K562 (cell line): ENCODE results near the gene PLEKHA6. TPM values are rescaled to one million over a fixed set of nuclear protein-coding genes. Genes with fewer than 3 reads are reported as not detected.

Experiments
- ATAC-seq: fragments of 200-7000 bp; cut with Tn5 transposase; 3 replicates; pipeline ENCODE4 v1.9.1; 2020; ENCODE audit warnings: moderate library complexity
- BruUV-seq: library from RNA; stranded (reverse); fragments of 400-500 nt; replicated peaks from 2 replicates; lab custom pipeline; 2021; lab: Mats Ljungman, UMichigan
- CTCF ChIA-PET: fragments of 300-600 bp; formaldehyde crosslinking; extraction: SDS; loops from one replicate; lab custom pipeline; 2021; ENCODE audit warnings: low intra/inter-chr PET ratio; lab: Yijun Ruan, JAX
- POLR2A ChIA-PET: fragments of 300-600, 350-650 bp; sonication (Branson Sonifier 250); formaldehyde crosslinking; extraction: SDS; loops from one replicate; lab custom pipeline; 2021; ENCODE audit warnings: antibody characterized with exemption, inconsistent platforms; lab: Yijun Ruan, JAX
- DNase-seq, 4 experiments: peaks; one replicate each; pipeline versions ENCODE4 v3.0.0 to v3.0.0-alpha.2; 2011 to 2018; ENCODE audit warnings: low spot score in 3 of 4, mixed read lengths in 3 of 4; ENCODE audit errors: extremely low read depth in 1 of 4
- FAIRE-seq: peaks from 2 replicates; lab custom pipeline; 2011; peaks lifted over from hg19 to GRCh38; lab: Jason Lieb, UNC
- H2AFZ ChIP-seq: 2 replicates; pipeline ENCODE4 v1.6.0; 2011; ENCODE audit warnings: low read depth, low read length, control low read depth, inconsistent platforms
- H3K27ac ChIP-seq: fragments of 200-600 bp; 3 replicates; pipeline ENCODE4 v1.8.0; 2011; ENCODE audit warnings: low read depth, mild to moderate bottlenecking, control low read depth, inconsistent platforms, low read length, moderate library complexity, mixed read lengths; ENCODE audit errors: extremely low read depth
- H3K27me3 ChIP-seq, 2 experiments: fragments of 300-600 bp in 1 of 2; 2 replicates in 1 of 2; 3 replicates in 1 of 2; pipeline versions ENCODE4 v1.6.0 to v1.8.0; 2011; ENCODE audit warnings: inconsistent platforms in 2 of 2, low read length in 2 of 2, mild to moderate bottlenecking in 1 of 2, mixed read lengths in 1 of 2, moderate library complexity in 1 of 2; ENCODE audit not compliant: control insufficient read depth in 2 of 2, insufficient read depth in 2 of 2
- H3K36me3 ChIP-seq: fragments of 300-600 bp; 3 replicates; pipeline ENCODE4 v1.8.0; 2011; ENCODE audit warnings: mild to moderate bottlenecking, low read length, inconsistent platforms; ENCODE audit not compliant: control insufficient read depth, insufficient read depth
- H3K4me1 ChIP-seq, 2 experiments: fragments of 200-600 bp in 1 of 2; replicated peaks in 1 of 2; 2 replicates in 1 of 2; 3 replicates in 1 of 2; pipeline versions ENCODE4 v1.5.1 to v1.8.0; 2011; ENCODE audit warnings: inconsistent platforms in 2 of 2, low read length in 2 of 2, mild to moderate bottlenecking in 1 of 2, mixed read lengths in 1 of 2, moderate library complexity in 1 of 2; ENCODE audit not compliant: control insufficient read depth in 2 of 2, insufficient read depth in 2 of 2
- H3K4me2 ChIP-seq: 2 replicates; pipeline ENCODE4 v1.6.1; 2011; ENCODE audit warnings: low read length, control low read depth, inconsistent platforms, mixed read lengths; ENCODE audit not compliant: insufficient read depth
- H3K4me3 ChIP-seq: fragments of 200-600 bp; sonication (generic), shearing (Covaris generic); 2 replicates; pipeline ENCODE4 v1.5.1; 2016; ENCODE audit warnings: control low read depth, inconsistent platforms
- H3K79me2 ChIP-seq: fragments of 200-600 bp; 3 replicates; pipeline ENCODE4 v1.8.0; 2011; ENCODE audit warnings: low read length, inconsistent platforms; ENCODE audit not compliant: control insufficient read depth, insufficient read depth
- H3K9ac ChIP-seq, 2 experiments: 2 replicates each; pipeline versions ENCODE4 v1.6.0 to v1.6.1; 2011; ENCODE audit warnings: low read depth in 2 of 2, low read length in 2 of 2, control low read depth in 1 of 2, inconsistent platforms in 1 of 2, mild to moderate bottlenecking in 1 of 2, mixed read lengths in 1 of 2; ENCODE audit not compliant: insufficient read depth in 1 of 2
- H3K9me1 ChIP-seq: one replicate; pipeline ENCODE4 v1.6.0; 2011; ENCODE audit warnings: inconsistent platforms, mild to moderate bottlenecking, low read length, moderate library complexity; ENCODE audit not compliant: control insufficient read depth, insufficient read depth
- H3K9me3 ChIP-seq: replicated peaks from 2 replicates; pipeline ENCODE4 v1.5.1; 2011; ENCODE audit warnings: low read depth, low read length, inconsistent platforms; ENCODE audit not compliant: control insufficient read depth, insufficient read depth
- H4K20me1 ChIP-seq: replicated peaks from 2 replicates; pipeline ENCODE4 v1.6.1; 2011; ENCODE audit warnings: low read length, inconsistent platforms, mixed read lengths; ENCODE audit not compliant: control insufficient read depth, insufficient read depth
- ETV1 ChIP-seq: fragments of 450-650 bp; conservative IDR thresholded peaks from 2 replicates; pipeline ENCODE4 v1.6.1; 2016; ENCODE audit warnings: missing genetic modification characterization, control low read depth, low read depth, missing compliant biosample characterization
- ETV5 ChIP-seq: sonication (generic); formaldehyde crosslinking; IDR thresholded peaks from 2 replicates; pipeline ENCODE4 v1.4.0; 2020; ENCODE audit warnings: low read depth, mild to moderate bottlenecking, missing genetic modification reagents
- GABPA ChIP-seq: fragments of 200-800 bp; sonication (Bioruptor generic); conservative IDR thresholded peaks from 2 replicates; pipeline ENCODE4 v1.6.1; 2016; ENCODE audit warnings: low read depth, missing genetic modification characterization, missing compliant biosample characterization
- LARP7 ChIP-seq: fragments of 450-650 bp; IDR thresholded peaks from 2 replicates; pipeline ENCODE4 v1.6.1; 2016
- NFE2 ChIP-seq: IDR thresholded peaks from 2 replicates; pipeline ENCODE4 v1.6.1; 2014; ENCODE audit warnings: antibody characterized with exemption, low read depth
- OTX1 ChIP-seq: fragments of 450-650 bp; formaldehyde crosslinking; IDR thresholded peaks from 2 replicates; pipeline ENCODE4 v1.4.0; 2022; ENCODE audit warnings: mild to moderate bottlenecking
- RBM25 ChIP-seq: fragments of 200-400 bp; formaldehyde crosslinking; IDR thresholded peaks from 2 replicates; pipeline ENCODE4 v1.6.1; 2018; ENCODE audit warnings: low read length, low read depth, moderate library complexity; ENCODE audit not compliant: severe bottlenecking
- RNF2 ChIP-seq: sonication (generic); IDR thresholded peaks from 2 replicates; pipeline ENCODE4 v1.6.1; 2016
- SAFB2 ChIP-seq: fragments of 200-400 bp; formaldehyde crosslinking; IDR thresholded peaks from 2 replicates; pipeline ENCODE4 v1.6.1; 2018; ENCODE audit warnings: borderline replicate concordance, low read length, low read depth, moderate library complexity; ENCODE audit not compliant: severe bottlenecking
- SMAD3 ChIP-seq: fragments of 450-650 bp; formaldehyde crosslinking; conservative IDR thresholded peaks from 2 replicates; pipeline ENCODE4 v1.4.0; 2020; ENCODE audit warnings: mild to moderate bottlenecking
- TCF7 ChIP-seq: sonication (generic); IDR thresholded peaks from 2 replicates; pipeline ENCODE4 v1.6.1; 2016; ENCODE audit warnings: antibody characterized with exemption, borderline replicate concordance
- ZFPM2 ChIP-seq: fragments of 250-450 bp; sonication (Bioruptor Pico); IDR thresholded peaks from 2 replicates; pipeline ENCODE4 v1.5.1; 2022; ENCODE audit warnings: mild to moderate bottlenecking
- ZFX ChIP-seq: sonication (generic); formaldehyde crosslinking; IDR thresholded peaks from 2 replicates; pipeline ENCODE4 v1.8.0; 2022; ENCODE audit warnings: mild to moderate bottlenecking, missing genetic modification reagents, moderate library complexity
- WGBS: fragments of 100-300 bp; shearing (Covaris generic); methylation state at CpG from one replicate; pipeline ENCODE4 v1.1.6; 2016; ENCODE audit warnings: low coverage, mixed read lengths; ENCODE audit not compliant: insufficient coverage; ENCODE audit errors: missing lambda C conversion rate; 5-methylcytosine and 5-hydroxymethylcytosine counted together
- in situ Hi-C: fragments of 300-500 bp; cut with MboI; formaldehyde crosslinking; loops from 4 replicates; pipeline ENCODE4 v1.15.0; 2018; ENCODE audit warnings: inconsistent platforms, mixed read lengths
- intact Hi-C: fragments of 100-400 bp; cut with micrococcal nuclease; formaldehyde crosslinking; loops from 2 replicates; pipeline ENCODE4 v1.14.2; 2022
- polyA plus RNA-seq, 8 experiments: library from polyadenylated mRNA; depleted of rRNA in 4 of 8; stranded (reverse) in 5 of 8; unstranded in 3 of 8; fragments of >200 nt; fragmentation: Nextera tagmentation in 2 of 8; fragmentation: Illumina TruSeq in 1 of 8; extraction: Ambion mirVana in 2 of 8; extraction: Trizol in 1 of 8; gene quantifications; 2 replicates each; pipeline versions ENCODE4 v1.2.1 to v1.2.3, GENCODE V29; 2011 to 2014; ENCODE audit warnings: inconsistent platforms in 1 of 8, missing spikeins in 1 of 8
- total RNA-seq, 7 experiments: library from RNA; depleted of rRNA in 6 of 7; stranded (reverse); fragments of >200 nt in 6 of 7; fragmentation: Illumina TruSeq in 2 of 7; extraction: Trizol in 2 of 7; gene quantifications; 2 replicates each; pipeline versions ENCODE4 v1.2.1 to v1.2.3, GENCODE V29; 2011 to 2021; ENCODE audit warnings: low replicate concordance in 1 of 7
- TF ChIP-seq, protein P1 (sequence below): fragments of 250-450 bp; sonication (Bioruptor Pico); IDR thresholded peaks from 2 replicates; pipeline ENCODE4 v1.5.0; 2021; ENCODE audit warnings: mild to moderate bottlenecking, borderline replicate concordance

The PLEKHA6 gene
- total and polyA plus RNA-seq, 9 of the 15 experiments (the other 6 are each of a cell fraction or from before 2014, with no cell fraction given), result under 0.01 to 0.33 (median 0.01) TPM; not detected in 4

DNA sequence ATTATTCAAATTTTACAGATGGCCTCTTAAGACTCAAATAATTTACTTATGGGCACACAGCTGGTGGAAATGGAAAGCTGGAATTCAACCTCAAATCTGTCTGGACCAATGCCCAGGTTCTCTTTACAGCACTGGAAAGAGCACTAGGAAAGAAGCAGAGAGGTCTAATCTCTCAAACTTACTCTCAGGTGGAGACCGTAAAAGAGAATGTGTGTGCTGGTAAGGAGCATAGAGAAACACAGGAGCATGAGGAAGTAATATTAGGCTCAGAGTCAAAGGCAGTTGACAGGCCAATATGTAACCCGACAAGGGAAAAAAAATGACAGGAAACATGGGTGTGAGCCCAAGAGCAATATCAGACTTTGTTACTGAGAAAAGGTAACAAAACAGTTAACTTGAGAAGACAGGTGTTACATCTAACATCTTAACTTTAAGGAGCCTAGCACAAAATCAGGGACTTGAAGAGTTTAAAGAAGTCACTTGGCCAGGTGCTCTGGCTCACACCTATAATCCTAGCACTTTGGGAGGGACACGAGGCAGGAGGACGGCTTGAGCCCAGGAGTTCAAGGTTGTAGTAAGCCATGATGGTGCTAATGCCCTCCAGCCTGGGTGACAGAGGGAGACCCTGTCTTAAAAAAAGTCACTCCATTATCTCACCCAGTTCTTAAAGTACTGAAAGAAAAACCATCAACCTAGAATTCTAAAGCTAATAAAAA is 31.2 kb upstream of the PLEKHA6 start:
- TF ChIP-seq RNF2, result peak; percentile 30; the same call in 1 of the 2 replicates
- no peak for TF ChIP-seq SMAD3 (CRISPR knock-in tag)
- no peak for TF ChIP-seq OTX1 (CRISPR knock-in tag)
- TF ChIP-seq, all 486 proteins: peak for 1
- no peaks in the 10 kb centered on the region for H3K4me1 ChIP-seq
- H3K9me1 ChIP-seq, result no peaks in the 10 kb centered on the region
- DNase-seq (no peak), FAIRE-seq (no peak), ATAC-seq (no peak)
- H3K27ac ChIP-seq, result no peak overlapping the region
- peaks cover under 1% of the 10 kb centered on the region for H3K9me3 ChIP-seq
- intact Hi-C loops (no loop called here), in situ Hi-C loops (no loop called here)
- H2AFZ ChIP-seq, result no peak overlapping the region
- no peak overlapping the region for H3K9ac ChIP-seq
- no TSS peak for BruUV-seq
- POLR2A ChIA-PET, result interaction anchor here (1.4 to 2.6 kb wide), 2 partner anchors 8 to 19 kb away, joined by 4 to 13 read pairs; no protein-coding TSS in a partner anchor
- H4K20me1 ChIP-seq, result no peaks in the 10 kb centered on the region
- CTCF ChIA-PET, result no interaction called here
- 1% methylated on average over 4 of the region's 4 CpGs for WGBS
- H3K79me2 ChIP-seq, result no peaks in the 10 kb centered on the region
- H3K27me3 ChIP-seq, result peaks cover 25 to 27% of the 10 kb centered on the region in 2 experiments
- H3K36me3 ChIP-seq, result no peaks in the 10 kb centered on the region
- H3K4me3 ChIP-seq, result no peak overlapping the region
- no peak overlapping the region for H3K4me2 ChIP-seq

DNA sequence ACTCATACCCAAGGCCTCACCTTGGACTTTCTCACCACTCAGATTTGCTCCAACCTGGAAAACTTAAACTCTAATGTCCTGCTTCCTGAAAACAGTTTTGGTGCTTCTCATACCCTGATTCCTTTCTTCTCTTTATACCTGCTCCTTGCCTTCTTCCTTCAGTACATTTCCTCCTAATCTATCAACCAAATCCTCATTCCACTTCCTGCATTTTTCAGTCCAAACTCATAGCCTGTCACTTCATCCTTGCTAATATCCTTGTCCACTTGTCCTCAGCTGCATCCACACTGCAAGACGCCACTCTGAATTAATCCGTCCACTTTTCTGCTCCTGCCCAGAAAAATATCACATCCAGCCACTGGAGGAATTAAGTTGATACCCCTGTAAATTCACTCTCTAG is 26.0 kb upstream of the PLEKHA6 start:
- intact Hi-C loops, result no loop called here
- WGBS, result 0% methylated on average over 2 of the region's 2 CpGs
- TF ChIP-seq SAFB2 (no peak), NFE2 (no peak), ETV5 (CRISPR knock-in tag) (no peak), ETV1 (tag) (no peak), LARP7 (no peak), ZFPM2 (CRISPR knock-in tag) (no peak), GABPA (tag) (no peak), RBM25 (no peak), TCF7 (no peak), ZFX (no peak)
- TF ChIP-seq, protein P1, sequence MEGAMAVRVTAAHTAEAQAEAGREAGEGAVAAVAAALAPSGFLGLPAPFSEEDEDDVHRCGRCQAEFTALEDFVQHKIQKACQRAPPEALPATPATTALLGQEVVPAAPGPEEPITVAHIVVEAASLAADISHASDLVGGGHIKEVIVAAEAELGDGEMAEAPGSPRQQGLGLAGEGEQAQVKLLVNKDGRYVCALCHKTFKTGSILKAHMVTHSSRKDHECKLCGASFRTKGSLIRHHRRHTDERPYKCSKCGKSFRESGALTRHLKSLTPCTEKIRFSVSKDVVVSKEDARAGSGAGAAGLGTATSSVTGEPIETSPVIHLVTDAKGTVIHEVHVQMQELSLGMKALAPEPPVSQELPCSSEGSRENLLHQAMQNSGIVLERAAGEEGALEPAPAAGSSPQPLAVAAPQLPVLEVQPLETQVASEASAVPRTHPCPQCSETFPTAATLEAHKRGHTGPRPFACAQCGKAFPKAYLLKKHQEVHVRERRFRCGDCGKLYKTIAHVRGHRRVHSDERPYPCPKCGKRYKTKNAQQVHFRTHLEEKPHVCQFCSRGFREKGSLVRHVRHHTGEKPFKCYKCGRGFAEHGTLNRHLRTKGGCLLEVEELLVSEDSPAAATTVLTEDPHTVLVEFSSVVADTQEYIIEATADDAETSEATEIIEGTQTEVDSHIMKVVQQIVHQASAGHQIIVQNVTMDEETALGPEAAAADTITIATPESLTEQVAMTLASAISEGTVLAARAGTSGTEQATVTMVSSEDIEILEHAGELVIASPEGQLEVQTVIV (CRISPR knock-in tag), result no peak

More for the DNA sequence above, 26.0 kb upstream of the PLEKHA6 start:
- Histone ChIP-seq H3K4me3 (no peak overlapping the region), H3K9me1 (no peaks in the 10 kb centered on the region), H3K27ac (no peak overlapping the region), H3K27me3 (peaks cover 23 to 26% of the 10 kb centered on the region in 2 experiments), H3K9me3 (no peaks in the 10 kb centered on the region), H3K9ac (no peak overlapping the region), H3K79me2 (no peaks in the 10 kb centered on the region), H4K20me1 (no peaks in the 10 kb centered on the region), H3K36me3 (no peaks in the 10 kb centered on the region), H2AFZ (no peak overlapping the region), H3K4me1 (no peaks in the 10 kb centered on the region; a peak in 1 of 5 replicates), H3K4me2 (no peak overlapping the region)
- ChIA-PET CTCF (no interaction called here), POLR2A (interaction anchor here (0.6 to 1.6 kb wide), 6 partner anchors 8 to 79 kb away, joined by 3 to 6 read pairs (median 4); no protein-coding TSS in a partner anchor)
- no peak for ATAC-seq
- in situ Hi-C loops, result no loop called here
- no peak for FAIRE-seq
- no TSS peak for BruUV-seq
- no peak for DNase-seq
